Gastroesophageal sphincter (tissue), 4 donors: ENCODE measurements around the gene ADORA1. TPM values are rescaled to one million over a fixed set of nuclear protein-coding genes. Genes with fewer than 3 reads are reported as not detected.

Source experiments
- ATAC-seq: fragments of 150-250 bp; one replicate; pipeline ENCODE4 v1.9.1; 2016; ENCODE audit warnings: mild to moderate bottlenecking, moderate library complexity
- H3K27ac ChIP-seq, 4 donors: fragments of 200-600 bp; sonication (generic) in 3 of 4; 1 replicate in 3 of 4; 2 replicates in 1 of 4; pipeline ENCODE4 v1.5.1; 2016 to 2019
- H3K27me3 ChIP-seq: fragments of 200-600 bp; sonication (generic); one replicate; pipeline ENCODE4 v1.5.1; 2019
- H3K36me3 ChIP-seq, 2 donors: fragments of 200-600 bp; sonication (generic); one replicate each; pipeline ENCODE4 v1.5.1; 2019; ENCODE audit warnings: control low read depth in 1 of 2
- H3K4me1 ChIP-seq, 3 donors: fragments of 200-600 bp; sonication (generic); 1 replicate in 2 of 3; 2 replicates in 1 of 3; pipeline ENCODE4 v1.5.1; 2016 to 2019; ENCODE audit warnings: control low read depth in 2 of 3
- H3K4me3 ChIP-seq, 2 donors: fragments of 200-600 bp; sonication (generic); one replicate each; pipeline ENCODE4 v1.5.1; 2019; ENCODE audit warnings: mild to moderate bottlenecking in 1 of 2, moderate library complexity in 1 of 2
- H3K9me3 ChIP-seq, 3 donors: fragments of 200-600 bp; sonication (generic); one replicate each; pipeline ENCODE4 v1.5.1; 2017 to 2019; ENCODE audit warnings: control low read depth in 2 of 3
- CTCF ChIP-seq, 4 experiments: fragments of 200-600 bp in 2 of 4; fragments of 450-650 bp in 2 of 4; sonication (generic) in 1 of 4; IDR thresholded peaks; one replicate each; pipeline ENCODE4 v1.5.1; 2017 to 2019; ENCODE audit warnings: antibody characterized with exemption in 4 of 4, mild to moderate bottlenecking in 2 of 4, moderate library complexity in 2 of 4
- EP300 ChIP-seq: sonication (generic); formaldehyde crosslinking; IDR thresholded peaks from one replicate; pipeline ENCODE4 v1.6.1; 2017; ENCODE audit warnings: antibody characterized with exemption, mild to moderate bottlenecking
- POLR2A ChIP-seq, 2 donors: fragments of 450-650 bp; IDR thresholded peaks; one replicate each; pipeline ENCODE4 v1.6.1; 2017; ENCODE audit warnings: antibody characterized with exemption in 2 of 2, mild to moderate bottlenecking in 2 of 2, moderate library complexity in 1 of 2
- POLR2AphosphoS5 ChIP-seq: sonication (generic); formaldehyde crosslinking; IDR thresholded peaks from one replicate; pipeline ENCODE4 v1.6.1; 2017; ENCODE audit warnings: antibody characterized with exemption
- WGBS, 2 donors: methylation state at CpG; one replicate each; pipeline ENCODE4 v1.1.5; 2018; ENCODE audit warnings: low coverage in 1 of 2; 5-methylcytosine and 5-hydroxymethylcytosine counted together
- total RNA-seq, 4 donors: library from RNA; depleted of rRNA; stranded (reverse); fragments of >200 nt; gene quantifications; one replicate each; pipeline ENCODE4 v1.1.0, GENCODE V29; 2016

The ADORA1 gene
- total RNA-seq, 4 donors from 2014 or later: 0.16 to 2.7 (median 0.33) TPM

- no peaks in the 10 kb centered on the region for H3K36me3 ChIP-seq
- ATAC-seq: no peak
- 85 to 93% methylated on average over 4 of the region's 4 CpGs for WGBS, 2 donors
- H3K27ac ChIP-seq: no peak overlapping the region
- no peaks in the 10 kb centered on the region for H3K9me3 ChIP-seq
- no peaks in the 10 kb centered on the region for H3K4me1 ChIP-seq
- H3K27me3 ChIP-seq: peaks cover 4% of the 10 kb centered on the region
- H3K4me3 ChIP-seq: no peak overlapping the region
- TF ChIP-seq CTCF (IDR thresholded peaks at IDR 0.05) (no peak), POLR2AphosphoS5 (no peak), EP300 (no peak), POLR2A (IDR thresholded peaks at IDR 0.05) (no peak)
Observed at GRCh38 chr1:203137324-203137723, 9.8 kb downstream of the ADORA1 start.

- 81 to 90% methylated on average over 3 of the region's 3 CpGs for whole genome bisulfite sequencing, 2 donors
- TF ChIP-seq POLR2AphosphoS5 (no peak), EP300 (no peak), CTCF (IDR thresholded peaks at IDR 0.05) (no peak), POLR2A (IDR thresholded peaks at IDR 0.05) (no peak)
- Histone ChIP-seq H3K27ac (no peak overlapping the region), H3K4me3 (no peak overlapping the region), H3K4me1 (no peaks in the 10 kb centered on the region), H3K36me3 (no peaks in the 10 kb centered on the region), H3K27me3 (peaks cover 4% of the 10 kb centered on the region), H3K9me3 (no peaks in the 10 kb centered on the region)
- no peak for ATAC-seq
Observed at GRCh38 chr1:203138066-203138465, 10.5 kb downstream of the ADORA1 start.

- no peak overlapping the region for H3K4me3 ChIP-seq
- H3K27me3 ChIP-seq: peaks cover 4% of the 10 kb centered on the region
- H3K27ac ChIP-seq: no peak overlapping the region
- no peaks in the 10 kb centered on the region for H3K9me3 ChIP-seq
- TF ChIP-seq POLR2A (IDR thresholded peaks at IDR 0.05): no peak
- TF ChIP-seq CTCF (IDR thresholded peaks at IDR 0.05): no peak
- TF ChIP-seq EP300: no peak
- no peaks in the 10 kb centered on the region for H3K36me3 ChIP-seq
- no peak for ATAC-seq
- 69 to 81% methylated on average over 3 to 8 of the region's 8 CpGs for WGBS, 2 donors
- no peaks in the 10 kb centered on the region for H3K4me1 ChIP-seq
Observed at GRCh38 chr1:203139976-203140475, 12.5 kb downstream of the ADORA1 start.

GRCh38 chr1:203140743-203141520, 13.4 kb downstream of the ADORA1 start:
- no peaks in the 10 kb centered on the region for H3K9me3 ChIP-seq
- no peak overlapping the region for H3K27ac ChIP-seq
- 40% methylated on average over 1 of the region's 5 CpGs; no CpG with 5 or more reads in 1 of the 2 donors for WGBS, 2 donors
- ATAC-seq: no peak
- no peaks in the 10 kb centered on the region for H3K4me1 ChIP-seq
- no peak overlapping the region for H3K4me3 ChIP-seq
- peaks cover 4% of the 10 kb centered on the region for H3K27me3 ChIP-seq
- TF ChIP-seq POLR2AphosphoS5 (no peak), CTCF (IDR thresholded peaks at IDR 0.05) (no peak), POLR2A (IDR thresholded peaks at IDR 0.05) (no peak), EP300 (no peak)
- H3K36me3 ChIP-seq: no peaks in the 10 kb centered on the region

- Histone ChIP-seq H3K4me3 (no peak overlapping the region), H3K9me3 (no peaks in the 10 kb centered on the region), H3K4me1 (no peaks in the 10 kb centered on the region), H3K36me3 (no peaks in the 10 kb centered on the region), H3K27ac (no peak overlapping the region), H3K27me3 (peaks cover 4% of the 10 kb centered on the region)
- TF ChIP-seq POLR2A (IDR thresholded peaks at IDR 0.05): no peak
- TF ChIP-seq CTCF (IDR thresholded peaks at IDR 0.05): no peak
- no peak for TF ChIP-seq POLR2AphosphoS5
- no peak for TF ChIP-seq EP300
- no peak for ATAC-seq
- WGBS, 2 donors: 86% methylated on average over 5 of the region's 6 CpGs; no CpG with 5 or more reads in 1 of the 2 donors
Observed at GRCh38 chr1:203142124-203142523, 14.6 kb downstream of the ADORA1 start.
